RWPE2 (cell line): ENCODE measurements around the gene EEFSEC.

Experiments used
- ATAC-seq: fragments of 200-7000 bp; cut with Tn5 transposase; 3 replicates; pipeline ENCODE4 v1.9.1; 2021; ENCODE audit warnings: low read depth
- DNase-seq: peaks from one replicate; pipeline ENCODE4 v3.0.0-alpha.2; 2020; ENCODE audit warnings: low spot score
- H3K27ac ChIP-seq: fragments of 450-650 bp; 2 replicates; pipeline ENCODE4 v1.5.1; 2017; ENCODE audit warnings: mild to moderate bottlenecking; ENCODE audit not compliant: poor library complexity, severe bottlenecking
- H3K27me3 ChIP-seq: fragments of 250-450 bp; sonication (Bioruptor Pico); 2 replicates; pipeline ENCODE4 v1.5.1; 2021; ENCODE audit warnings: mild to moderate bottlenecking, moderate library complexity; ENCODE audit not compliant: insufficient read depth, poor library complexity, severe bottlenecking
- H3K36me3 ChIP-seq: fragments of 250-450 bp; sonication (Bioruptor Pico); 2 replicates; pipeline ENCODE4 v1.5.1; 2020; ENCODE audit warnings: low read depth, mild to moderate bottlenecking, moderate library complexity
- H3K4me1 ChIP-seq: fragments of 250-450 bp; sonication (Bioruptor Pico); 2 replicates; pipeline ENCODE4 v1.5.1; 2021; ENCODE audit warnings: mild to moderate bottlenecking, moderate library complexity; ENCODE audit not compliant: insufficient read depth, poor library complexity, severe bottlenecking
- H3K4me3 ChIP-seq: fragments of 250-450 bp; sonication (Bioruptor Pico); 2 replicates; pipeline ENCODE4 v1.5.1; 2021; ENCODE audit warnings: mild to moderate bottlenecking, moderate library complexity; ENCODE audit not compliant: severe bottlenecking
- H3K9me3 ChIP-seq: fragments of 250-450 bp; sonication (Bioruptor Pico); 2 replicates; pipeline ENCODE4 v1.5.1; 2021; ENCODE audit warnings: mild to moderate bottlenecking, moderate library complexity; ENCODE audit not compliant: severe bottlenecking
- CTCF ChIP-seq: fragments of 450-650 bp; IDR thresholded peaks from one replicate; pipeline ENCODE4 v1.5.1; 2017; ENCODE audit warnings: mild to moderate bottlenecking, moderate library complexity; ENCODE audit not compliant: poor library complexity, severe bottlenecking

The EEFSEC gene

GRCh38 chr3:128402998-128403397 lies 249.7 kb downstream of the EEFSEC start:
- TF ChIP-seq CTCF = no peak
- ATAC-seq = no peak
- Histone ChIP-seq H3K4me1 (no peaks in the 10 kb centered on the region), H3K36me3 (no peaks in the 10 kb centered on the region), H3K27me3 (no peaks in the 10 kb centered on the region), H3K4me3 (no peak overlapping the region), H3K27ac (no peak overlapping the region), H3K9me3 (no peaks in the 10 kb centered on the region)
- no peak for DNase-seq

- no peaks in the 10 kb centered on the region for H3K27me3 ChIP-seq
- no peak overlapping the region for H3K27ac ChIP-seq
- no peak for ATAC-seq
- H3K9me3 ChIP-seq = no peaks in the 10 kb centered on the region
- no peak for DNase-seq
- no peak overlapping the region for H3K4me3 ChIP-seq
- TF ChIP-seq CTCF = no peak
- H3K4me1 ChIP-seq = no peaks in the 10 kb centered on the region
- H3K36me3 ChIP-seq = no peaks in the 10 kb centered on the region
Observed at GRCh38 chr3:128404276-128405068, 251.2 kb downstream of the EEFSEC start.

DNA sequence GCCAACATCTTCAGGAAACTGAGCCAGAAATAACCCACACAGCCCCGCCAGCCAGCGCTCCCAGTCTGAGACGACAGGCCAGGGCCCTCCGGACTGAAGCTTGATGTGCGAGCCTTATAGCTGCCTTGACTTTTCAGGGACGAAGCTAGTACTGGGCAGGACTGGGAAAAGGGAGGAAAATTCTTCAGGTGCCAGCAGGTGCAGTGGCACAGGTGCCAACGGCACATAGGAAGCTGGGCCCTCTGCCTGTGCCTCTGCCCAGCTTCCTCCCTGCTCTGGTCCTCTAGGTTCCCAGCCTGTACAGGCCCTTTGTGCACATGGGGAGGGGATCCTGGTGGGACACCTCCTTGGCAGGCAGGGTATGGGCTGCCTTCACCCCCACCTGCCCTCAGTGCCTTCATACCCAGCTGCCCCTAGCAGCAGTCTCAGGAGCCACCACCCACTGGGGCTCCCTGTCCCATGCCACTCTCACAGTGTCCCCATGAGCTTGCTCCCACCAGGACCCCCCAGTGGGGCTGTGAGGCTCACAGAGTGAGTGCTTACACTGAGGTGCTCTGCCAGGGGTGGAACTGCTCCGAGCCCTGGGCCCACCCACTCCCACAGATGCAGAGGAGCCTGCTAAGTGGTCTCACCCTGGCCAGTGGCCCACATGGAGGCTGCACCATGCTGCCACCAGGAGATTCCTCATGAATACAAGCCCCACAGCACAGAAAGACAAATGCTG lies 252.4 kb downstream of the EEFSEC start:
- H3K27me3 ChIP-seq = no peaks in the 10 kb centered on the region
- H3K9me3 ChIP-seq = no peaks in the 10 kb centered on the region
- H3K27ac ChIP-seq = no peak overlapping the region
- H3K36me3 ChIP-seq = no peaks in the 10 kb centered on the region
- no peak overlapping the region for H3K4me3 ChIP-seq
- DNase-seq (no peak), ATAC-seq (no peak)
- H3K4me1 ChIP-seq = no peaks in the 10 kb centered on the region
- TF ChIP-seq CTCF = no peak

- ATAC-seq (no peak), DNase-seq (no peak)
- Histone ChIP-seq H3K27ac (no peak overlapping the region), H3K27me3 (no peaks in the 10 kb centered on the region), H3K4me1 (no peaks in the 10 kb centered on the region), H3K9me3 (no peaks in the 10 kb centered on the region), H3K36me3 (no peaks in the 10 kb centered on the region), H3K4me3 (no peak overlapping the region)
- TF ChIP-seq CTCF = no peak
Observed at GRCh38 chr3:128407247-128407646, 254.0 kb downstream of the EEFSEC start.
